Tibial artery (tissue), 4 donors: ENCODE measurements around the gene TFEB.

ENCODE experiments used
- DNase-seq, 2 donors: peaks; one replicate each; pipeline ENCODE4 v3.0.0-alpha.2; 2019
- H3K27ac ChIP-seq, 2 donors: fragments of 200-600 bp; sonication (generic) in 1 of 2; 1 replicate in 1 of 2; 2 replicates in 1 of 2; pipeline ENCODE4 v1.5.1; 2018 to 2019; ENCODE audit warnings: mild to moderate bottlenecking in 1 of 2
- H3K27me3 ChIP-seq, 2 donors: fragments of 200-600 bp; sonication (generic) in 1 of 2; one replicate each; pipeline versions ENCODE4 v1.5.1 to v1.6.0; 2016 to 2019
- H3K36me3 ChIP-seq, 3 donors: fragments of 200-600 bp; sonication (generic) in 2 of 3; one replicate each; pipeline ENCODE4 v1.5.1; 2016 to 2019; ENCODE audit warnings: mild to moderate bottlenecking in 2 of 3
- H3K4me1 ChIP-seq, 4 donors: fragments of 200-600 bp; sonication (generic) in 2 of 4; 1 replicate in 3 of 4; 2 replicates in 1 of 4; pipeline ENCODE4 v1.5.1; 2016 to 2019
- H3K4me3 ChIP-seq, 2 donors: fragments of 200-600 bp; sonication (generic) in 1 of 2; 1 replicate in 1 of 2; 2 replicates in 1 of 2; pipeline ENCODE4 v1.5.1; 2018 to 2019; ENCODE audit warnings: mild to moderate bottlenecking in 2 of 2
- H3K9me3 ChIP-seq, 3 donors: fragments of 200-600 bp; sonication (generic) in 1 of 3; one replicate each; pipeline ENCODE4 v1.5.1; 2016 to 2019
- CTCF ChIP-seq, 2 experiments: fragments of 200-600 bp in 1 of 2; fragments of 450-650 bp in 1 of 2; IDR thresholded peaks; one replicate each; pipeline ENCODE4 v1.5.1; 2017 to 2019; ENCODE audit warnings: antibody characterized with exemption in 2 of 2, mild to moderate bottlenecking in 1 of 2, moderate library complexity in 1 of 2
- intact Hi-C: fragments of 100-400 bp; cut with DNase I; formaldehyde crosslinking; loops from one replicate; pipeline ENCODE4 v1.15.0; 2023; ENCODE audit warnings: low total_unique reads

The TFEB gene

GRCh38 chr6:41774841-41775240, 39.4 kb upstream of the TFEB start:
- TF ChIP-seq CTCF (IDR thresholded peaks at IDR 0.05): no peak
- intact Hi-C loops: no loop called here

GRCh38 chr6:41771058-41771983, 35.9 kb upstream of the TFEB start:
- Histone ChIP-seq H3K9me3 (no peaks in the 10 kb centered on the region), H3K27me3 (no peaks in the 10 kb centered on the region), H3K4me1 (no peaks in the 10 kb centered on the region), H3K4me3 (no peak overlapping the region), H3K27ac (no peak overlapping the region), H3K36me3 (peaks cover 36 to 77% (median 57%) of the 10 kb centered on the region in 3 donors)
- no peak for DNase-seq
- no peak for TF ChIP-seq CTCF (IDR thresholded peaks at IDR 0.05)
- intact Hi-C loops: no loop called here

More at GRCh38 chr6:41774841-41775240, 39.4 kb upstream of the TFEB start:
- H3K4me1 ChIP-seq: peaks cover 0 to 10% (median 9%) of the 10 kb centered on the region in 4 donors
- H3K9me3 ChIP-seq: no peaks in the 10 kb centered on the region
- peaks cover 40 to 75% (median 65%) of the 10 kb centered on the region in 3 donors for H3K36me3 ChIP-seq
- H3K4me3 ChIP-seq: no peak overlapping the region
- H3K27ac ChIP-seq: no peak overlapping the region
- H3K27me3 ChIP-seq: no peaks in the 10 kb centered on the region
- no peak for DNase-seq

GRCh38 chr6:41770381-41771057, 35.1 kb upstream of the TFEB start:
- Histone ChIP-seq H3K27ac (no peak overlapping the region), H3K27me3 (no peaks in the 10 kb centered on the region), H3K36me3 (peaks cover 35 to 69% (median 52%) of the 10 kb centered on the region in 3 donors), H3K9me3 (no peaks in the 10 kb centered on the region), H3K4me1 (no peaks in the 10 kb centered on the region), H3K4me3 (no peak overlapping the region)
- no peak for DNase-seq
- TF ChIP-seq CTCF (IDR thresholded peaks at IDR 0.05): no peak
- intact Hi-C loops: no loop called here

- intact Hi-C loops: no loop called here
- Histone ChIP-seq H3K4me3 (no peak overlapping the region), H3K9me3 (no peaks in the 10 kb centered on the region), H3K27ac (no peak overlapping the region), H3K27me3 (no peaks in the 10 kb centered on the region), H3K36me3 (peaks cover 32 to 57% (median 41%) of the 10 kb centered on the region in 3 donors), H3K4me1 (no peaks in the 10 kb centered on the region)
- no peak for TF ChIP-seq CTCF (IDR thresholded peaks at IDR 0.05)
- DNase-seq: no peak
Measured at GRCh38 chr6:41769376-41769775, 34.0 kb upstream of the TFEB start.

GRCh38 chr6:41768545-41769308, 33.3 kb upstream of the TFEB start:
- no peak for TF ChIP-seq CTCF (IDR thresholded peaks at IDR 0.05)
- H3K4me3 ChIP-seq: no peak overlapping the region
- intact Hi-C loops: no loop called here
- no peak overlapping the region for H3K27ac ChIP-seq
- H3K36me3 ChIP-seq: peaks cover 28 to 51% (median 34%) of the 10 kb centered on the region in 3 donors
- no peak for DNase-seq
- H3K27me3 ChIP-seq: no peaks in the 10 kb centered on the region
- no peaks in the 10 kb centered on the region for H3K4me1 ChIP-seq
- H3K9me3 ChIP-seq: no peaks in the 10 kb centered on the region
